ENCODE measurements around the gene KCNT1. TPM values are rescaled to one million over a fixed set of nuclear protein-coding genes. Genes with fewer than 3 reads are reported as not detected.

The KCNT1 gene
- polyA plus RNA-seq, 2 of the 4 experiments (the other 2 are of a cell fraction) = not detected

DNA sequence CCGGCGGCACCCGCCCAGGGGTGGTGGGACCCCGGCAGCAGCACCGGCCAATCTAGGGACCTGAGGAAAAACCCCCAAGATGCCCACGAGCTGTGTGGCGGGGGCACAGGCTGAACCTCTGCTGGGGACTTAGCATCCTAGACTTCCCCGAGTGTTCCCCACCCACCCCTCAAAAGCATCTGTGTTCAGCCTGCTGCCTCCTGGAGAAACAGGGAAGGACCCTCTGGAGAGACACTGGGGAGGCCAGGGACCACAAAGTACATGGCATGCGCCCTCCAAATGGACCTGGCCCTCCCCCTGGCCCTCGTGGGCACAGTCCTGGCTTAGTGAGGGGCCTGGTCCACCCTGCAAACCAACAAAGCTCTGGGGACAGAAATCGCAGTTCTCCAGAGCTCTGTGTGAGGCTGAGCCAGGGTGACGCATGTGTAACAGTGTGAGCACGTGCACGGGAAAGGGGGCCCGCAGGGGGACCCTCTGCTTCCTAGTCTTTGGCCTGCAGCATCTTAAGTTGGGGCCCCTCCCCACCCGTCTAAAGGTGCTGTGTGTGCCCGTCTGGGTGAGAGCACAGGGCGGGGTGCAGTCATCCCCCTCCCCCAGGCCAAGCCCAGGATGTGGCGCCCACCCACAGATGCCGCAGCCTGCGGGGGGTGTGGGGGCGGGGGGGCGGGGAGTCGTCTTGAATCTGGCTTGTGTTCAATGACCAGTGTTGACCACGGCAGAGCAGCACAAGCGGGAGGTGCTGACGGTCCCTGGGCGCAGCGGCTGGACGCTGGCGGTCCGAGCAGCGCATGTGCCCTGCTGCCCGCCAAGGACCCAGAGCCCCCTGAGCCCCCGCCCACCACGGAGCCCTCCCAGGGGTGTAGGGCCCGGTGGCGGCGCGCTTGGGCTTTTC, 672 bp upstream of the KCNT1 start:
- Histone ChIP-seq H3K4me1 (peaks cover 9% of the 10 kb centered on the region; the same call in 2 of the 3 replicates), H3K4me2 (peak overlapping the region; percentile 88), H3K27ac (peak overlapping the region in 1 of 2 experiments; percentile 75; a peak in 3 of 6 replicates), H3K9me3 (no peaks in the 10 kb centered on the region), H3K4me3 (peak overlapping the region; percentile 36)
- CTCF ChIA-PET = interaction anchor here (0.5 to 1.9 kb wide), 8 partner anchors 12 to 456 kb away, joined by 3 to 5 read pairs (median 3); no protein-coding TSS in a partner anchor
- DNase-seq (ENCODE audit: low read depth in 1 of 2, low spot score in 1 of 2) (no peak), FAIRE-seq (no peak), ATAC-seq (peak; percentile 41 to 70; a peak in 5 of 6 replicates)
- TF ChIP-seq, protein P1, sequence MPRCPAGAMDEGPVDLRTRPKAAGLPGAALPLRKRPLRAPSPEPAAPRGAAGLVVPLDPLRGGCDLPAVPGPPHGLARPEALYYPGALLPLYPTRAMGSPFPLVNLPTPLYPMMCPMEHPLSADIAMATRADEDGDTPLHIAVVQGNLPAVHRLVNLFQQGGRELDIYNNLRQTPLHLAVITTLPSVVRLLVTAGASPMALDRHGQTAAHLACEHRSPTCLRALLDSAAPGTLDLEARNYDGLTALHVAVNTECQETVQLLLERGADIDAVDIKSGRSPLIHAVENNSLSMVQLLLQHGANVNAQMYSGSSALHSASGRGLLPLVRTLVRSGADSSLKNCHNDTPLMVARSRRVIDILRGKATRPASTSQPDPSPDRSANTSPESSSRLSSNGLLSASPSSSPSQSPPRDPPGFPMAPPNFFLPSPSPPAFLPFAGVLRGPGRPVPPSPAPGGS (IDR thresholded peaks at IDR 0.05) = no peak
- TF ChIP-seq SMC3 (IDR thresholded peaks at IDR 0.05) (no peak), ZNF302 (CRISPR knock-in tag; IDR thresholded peaks at IDR 0.05) (no peak), FOSL2 (IDR thresholded peaks at IDR 0.05) (no peak), FOSL2 (CRISPR knock-in tag; IDR thresholded peaks at IDR 0.05) (no peak), FOSB (CRISPR knock-in tag; IDR thresholded peaks at IDR 0.05) (no peak), FOXS1 (CRISPR knock-in tag; IDR thresholded peaks at IDR 0.05) (no peak), SREBF2 (IDR thresholded peaks at IDR 0.05) (no peak), CHD4 (IDR thresholded peaks at IDR 0.05; ENCODE audit: borderline replicate concordance) (no peak), RAD21 (conservative IDR thresholded peaks at IDR 0.05 in 1 of 2, IDR thresholded peaks at IDR 0.05 in 1 of 2) (no peak), ESRRA (IDR thresholded peaks at IDR 0.05; ENCODE audit: borderline replicate concordance, low read length) (no peak), BHLHE40 (IDR thresholded peaks at IDR 0.05; ENCODE audit: low read depth, low read length) (no peak), GATA3 (IDR thresholded peaks at IDR 0.05; ENCODE audit: borderline replicate concordance) (no peak), RNF2 (IDR thresholded peaks at IDR 0.05; ENCODE audit: borderline replicate concordance, low read depth) (no peak)
- TF ChIP-seq, protein P2, sequence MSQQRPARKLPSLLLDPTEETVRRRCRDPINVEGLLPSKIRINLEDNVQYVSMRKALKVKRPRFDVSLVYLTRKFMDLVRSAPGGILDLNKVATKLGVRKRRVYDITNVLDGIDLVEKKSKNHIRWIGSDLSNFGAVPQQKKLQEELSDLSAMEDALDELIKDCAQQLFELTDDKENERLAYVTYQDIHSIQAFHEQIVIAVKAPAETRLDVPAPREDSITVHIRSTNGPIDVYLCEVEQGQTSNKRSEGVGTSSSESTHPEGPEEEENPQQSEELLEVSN (IDR thresholded peaks at IDR 0.05; ENCODE audit: borderline replicate concordance, low read depth) = no peak
- TF ChIP-seq, protein P3, sequence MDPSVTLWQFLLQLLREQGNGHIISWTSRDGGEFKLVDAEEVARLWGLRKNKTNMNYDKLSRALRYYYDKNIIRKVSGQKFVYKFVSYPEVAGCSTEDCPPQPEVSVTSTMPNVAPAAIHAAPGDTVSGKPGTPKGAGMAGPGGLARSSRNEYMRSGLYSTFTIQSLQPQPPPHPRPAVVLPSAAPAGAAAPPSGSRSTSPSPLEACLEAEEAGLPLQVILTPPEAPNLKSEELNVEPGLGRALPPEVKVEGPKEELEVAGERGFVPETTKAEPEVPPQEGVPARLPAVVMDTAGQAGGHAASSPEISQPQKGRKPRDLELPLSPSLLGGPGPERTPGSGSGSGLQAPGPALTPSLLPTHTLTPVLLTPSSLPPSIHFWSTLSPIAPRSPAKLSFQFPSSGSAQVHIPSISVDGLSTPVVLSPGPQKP (IDR thresholded peaks at IDR 0.05; ENCODE audit: low read depth, low read length) = no peak
- TF ChIP-seq, protein P4, sequence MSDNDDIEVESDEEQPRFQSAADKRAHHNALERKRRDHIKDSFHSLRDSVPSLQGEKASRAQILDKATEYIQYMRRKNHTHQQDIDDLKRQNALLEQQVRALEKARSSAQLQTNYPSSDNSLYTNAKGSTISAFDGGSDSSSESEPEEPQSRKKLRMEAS (IDR thresholded peaks at IDR 0.05) = no peak
- TF ChIP-seq, protein P5, sequence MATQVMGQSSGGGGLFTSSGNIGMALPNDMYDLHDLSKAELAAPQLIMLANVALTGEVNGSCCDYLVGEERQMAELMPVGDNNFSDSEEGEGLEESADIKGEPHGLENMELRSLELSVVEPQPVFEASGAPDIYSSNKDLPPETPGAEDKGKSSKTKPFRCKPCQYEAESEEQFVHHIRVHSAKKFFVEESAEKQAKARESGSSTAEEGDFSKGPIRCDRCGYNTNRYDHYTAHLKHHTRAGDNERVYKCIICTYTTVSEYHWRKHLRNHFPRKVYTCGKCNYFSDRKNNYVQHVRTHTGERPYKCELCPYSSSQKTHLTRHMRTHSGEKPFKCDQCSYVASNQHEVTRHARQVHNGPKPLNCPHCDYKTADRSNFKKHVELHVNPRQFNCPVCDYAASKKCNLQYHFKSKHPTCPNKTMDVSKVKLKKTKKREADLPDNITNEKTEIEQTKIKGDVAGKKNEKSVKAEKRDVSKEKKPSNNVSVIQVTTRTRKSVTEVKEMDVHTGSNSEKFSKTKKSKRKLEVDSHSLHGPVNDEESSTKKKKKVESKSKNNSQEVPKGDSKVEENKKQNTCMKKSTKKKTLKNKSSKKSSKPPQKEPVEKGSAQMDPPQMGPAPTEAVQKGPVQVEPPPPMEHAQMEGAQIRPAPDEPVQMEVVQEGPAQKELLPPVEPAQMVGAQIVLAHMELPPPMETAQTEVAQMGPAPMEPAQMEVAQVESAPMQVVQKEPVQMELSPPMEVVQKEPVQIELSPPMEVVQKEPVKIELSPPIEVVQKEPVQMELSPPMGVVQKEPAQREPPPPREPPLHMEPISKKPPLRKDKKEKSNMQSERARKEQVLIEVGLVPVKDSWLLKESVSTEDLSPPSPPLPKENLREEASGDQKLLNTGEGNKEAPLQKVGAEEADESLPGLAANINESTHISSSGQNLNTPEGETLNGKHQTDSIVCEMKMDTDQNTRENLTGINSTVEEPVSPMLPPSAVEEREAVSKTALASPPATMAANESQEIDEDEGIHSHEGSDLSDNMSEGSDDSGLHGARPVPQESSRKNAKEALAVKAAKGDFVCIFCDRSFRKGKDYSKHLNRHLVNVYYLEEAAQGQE (IDR thresholded peaks at IDR 0.05) = no peak
- POLR2A ChIA-PET = no interaction called here
- 44% methylated on average over 20 of the region's 40 CpGs for WGBS (ENCODE audit: missing lambda C conversion rate)
